H1 (cell line): ENCODE measurements around the gene BHLHE23. TPM values are rescaled to one million over a fixed set of nuclear protein-coding genes. Genes with fewer than 3 reads are reported as not detected.

Experiments used
- RNF2 ChIP-seq: fragments of 200-900, 300-1000 bp; sonication (generic); IDR thresholded peaks from 2 replicates; pipeline ENCODE4 v1.7.1; 2016; ENCODE audit warnings: borderline replicate concordance, low read depth, mild to moderate bottlenecking, antibody characterized with exemption, low read length; ENCODE audit not compliant: poor library complexity, severe bottlenecking; ENCODE audit errors: missing control alignments
- SP1 ChIP-seq: IDR thresholded peaks from 2 replicates; pipeline ENCODE4 v1.6.1; 2011; ENCODE audit warnings: low read depth, low read length
- polyA plus RNA-seq, 7 experiments: library from polyadenylated mRNA; depleted of rRNA in 3 of 7; stranded (reverse) in 5 of 7; unstranded in 2 of 7; fragments of >200 nt in 5 of 7; fragments of 200-250 nt in 2 of 7; gene quantifications; 1 replicate in 5 of 7; 2 replicates in 1 of 7; 4 replicates in 1 of 7; pipeline versions ENCODE4 v1.2.1 to v1.2.3, GENCODE V29; 2011 to 2013; ENCODE audit warnings: missing spikeins in 2 of 7, mixed read lengths in 2 of 7
- total RNA-seq: library from RNA; stranded (reverse); fragmentation: NEBNext Ultra II Directional; extraction: Animal tissue kit (Norgen Biotek cat#: 25700); gene quantifications from 2 replicates; pipeline ENCODE4 v1.2.1, GENCODE V29; 2021
- TF ChIP-seq, protein P1 (sequence below): IDR thresholded peaks from 2 replicates; pipeline ENCODE4 v1.6.1; 2012; ENCODE audit warnings: inconsistent platforms
- TF ChIP-seq, protein P2 (sequence below): IDR thresholded peaks from 2 replicates; pipeline ENCODE4 v1.6.1; 2012; ENCODE audit warnings: low read length, inconsistent platforms

The BHLHE23 gene
- total and polyA plus RNA-seq, 2 of the 8 experiments (the other 6 are each of a cell fraction or from before 2014, with no cell fraction given), result 0.47 TPM; not detected in 1

DNA sequence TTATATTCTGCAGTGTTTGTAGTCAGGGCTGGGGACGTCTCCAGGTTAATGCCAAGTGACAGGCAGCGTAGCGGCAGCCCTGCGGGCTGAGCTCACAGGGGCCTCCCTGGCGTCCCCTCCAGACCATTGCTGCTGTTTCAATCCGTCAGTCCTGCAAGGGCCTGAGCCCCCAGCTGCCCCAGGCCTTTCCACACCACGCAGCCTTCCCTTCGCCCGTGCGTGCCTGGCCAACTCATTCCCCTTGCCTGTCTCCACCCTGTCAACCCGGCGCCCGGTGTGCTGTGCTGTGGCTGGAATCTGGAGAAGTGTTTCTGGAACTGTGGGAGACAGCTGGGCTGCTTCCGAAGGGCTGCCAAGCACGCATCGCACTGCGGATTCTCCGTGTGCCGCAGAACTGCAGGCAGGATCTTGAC, 11.9 kb downstream of the BHLHE23 start (continued):
- TF ChIP-seq RNF2, result no peak
- TF ChIP-seq, protein P1, sequence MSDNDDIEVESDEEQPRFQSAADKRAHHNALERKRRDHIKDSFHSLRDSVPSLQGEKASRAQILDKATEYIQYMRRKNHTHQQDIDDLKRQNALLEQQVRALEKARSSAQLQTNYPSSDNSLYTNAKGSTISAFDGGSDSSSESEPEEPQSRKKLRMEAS, result no peak
- TF ChIP-seq SP1, result no peak
- TF ChIP-seq, protein P2, sequence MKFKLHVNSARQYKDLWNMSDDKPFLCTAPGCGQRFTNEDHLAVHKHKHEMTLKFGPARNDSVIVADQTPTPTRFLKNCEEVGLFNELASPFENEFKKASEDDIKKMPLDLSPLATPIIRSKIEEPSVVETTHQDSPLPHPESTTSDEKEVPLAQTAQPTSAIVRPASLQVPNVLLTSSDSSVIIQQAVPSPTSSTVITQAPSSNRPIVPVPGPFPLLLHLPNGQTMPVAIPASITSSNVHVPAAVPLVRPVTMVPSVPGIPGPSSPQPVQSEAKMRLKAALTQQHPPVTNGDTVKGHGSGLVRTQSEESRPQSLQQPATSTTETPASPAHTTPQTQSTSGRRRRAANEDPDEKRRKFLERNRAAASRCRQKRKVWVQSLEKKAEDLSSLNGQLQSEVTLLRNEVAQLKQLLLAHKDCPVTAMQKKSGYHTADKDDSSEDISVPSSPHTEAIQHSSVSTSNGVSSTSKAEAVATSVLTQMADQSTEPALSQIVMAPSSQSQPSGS, result no peak
